Stimulated activated CD4-positive, alpha-beta T cell treated with anti-CD3 and anti-CD28 coated beads, Interleukin-15, amount 100 ng/mL, for 1 hour (primary cell): ENCODE results near the gene DPP6.

Source experiments
- DNase-seq, 2 donors: peaks; one replicate each; pipeline ENCODE4 v3.0.0-alpha.2; 2020; ENCODE audit warnings: low read depth in 1 of 2, low spot score in 1 of 2

DPP6 gene

GRCh38 chr7:154783281-154783909 lies 731.2 kb downstream of the DPP6 start:
- no peak for DNase-seq

DNA sequence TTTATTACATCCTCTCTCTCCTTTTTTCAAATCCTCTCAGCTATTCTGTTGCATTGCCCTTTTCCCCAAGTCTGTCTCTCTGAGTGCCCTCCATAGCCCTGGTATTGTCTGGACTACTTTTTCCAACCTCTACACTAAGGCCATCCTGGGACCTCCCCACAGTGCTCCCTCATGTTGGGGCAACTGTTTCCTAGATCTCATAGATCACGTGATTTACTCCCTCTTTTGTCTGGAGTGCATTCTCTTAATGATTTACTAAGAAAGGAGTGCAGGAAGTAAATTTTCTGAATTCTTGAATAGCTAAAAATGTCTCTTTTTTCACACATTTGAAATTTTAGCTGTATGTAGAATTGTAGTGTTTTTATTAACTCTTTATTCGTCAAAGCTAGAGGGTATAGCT lies 733.7 kb downstream of the DPP6 start:
- DNase-seq, result no peak

GRCh38 chr7:154789404-154789803 lies 737.2 kb downstream of the DPP6 start:
- DNase-seq, result no peak

DNA sequence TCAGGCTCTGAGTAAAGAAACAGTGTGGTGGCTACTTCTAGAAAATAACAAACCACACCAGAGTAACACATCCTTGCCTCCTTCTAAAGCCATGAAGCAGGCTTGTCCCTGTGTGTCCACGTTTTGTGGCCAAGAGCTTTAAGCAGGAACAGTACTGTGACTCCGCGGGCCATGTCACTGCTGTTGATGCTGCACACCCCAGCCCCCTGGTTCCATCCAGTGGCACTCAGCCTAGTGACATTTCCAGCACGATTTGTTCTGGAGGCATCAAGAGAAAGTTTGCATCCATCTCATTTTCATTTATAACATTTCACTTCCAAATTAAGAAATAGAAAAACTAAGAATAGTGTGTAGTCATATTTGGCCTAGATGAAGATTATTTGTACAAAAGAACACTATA lies 739.4 kb downstream of the DPP6 start:
- DNase-seq, result no peak

DNA sequence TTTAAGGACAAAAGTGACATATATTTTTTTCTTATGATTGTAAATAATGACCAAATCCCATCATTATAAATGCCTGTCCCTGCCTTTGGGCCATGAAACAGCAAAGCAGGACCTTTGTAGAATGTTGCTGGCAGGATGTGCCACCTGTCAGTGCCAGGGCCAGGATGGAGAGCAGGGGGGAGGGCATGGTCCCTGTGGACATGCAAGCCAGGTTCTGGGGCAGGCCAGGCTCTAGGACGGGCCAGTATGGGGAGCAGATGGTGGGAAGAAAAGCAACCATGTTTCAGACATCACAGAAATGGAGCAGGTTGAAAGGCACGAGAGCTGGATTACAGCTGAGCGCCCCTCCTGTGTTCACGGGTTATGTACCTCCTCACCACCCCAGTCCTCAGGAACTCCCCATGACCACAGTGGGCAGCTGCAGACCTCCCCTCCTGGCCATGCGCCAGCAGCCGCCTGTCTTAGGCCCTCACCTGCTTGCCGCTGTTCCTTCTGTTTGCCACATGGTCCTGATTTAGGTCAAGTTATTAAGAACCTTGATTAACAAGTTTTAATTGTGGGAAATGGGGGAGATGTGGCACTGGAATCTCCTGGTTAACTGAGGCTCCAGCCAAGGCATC lies 740.3 kb downstream of the DPP6 start:
- DNase-seq, result no peak

- DNase-seq, result no peak
Measured at GRCh38 chr7:154794147-154794780, 742.1 kb downstream of the DPP6 start.

DNA sequence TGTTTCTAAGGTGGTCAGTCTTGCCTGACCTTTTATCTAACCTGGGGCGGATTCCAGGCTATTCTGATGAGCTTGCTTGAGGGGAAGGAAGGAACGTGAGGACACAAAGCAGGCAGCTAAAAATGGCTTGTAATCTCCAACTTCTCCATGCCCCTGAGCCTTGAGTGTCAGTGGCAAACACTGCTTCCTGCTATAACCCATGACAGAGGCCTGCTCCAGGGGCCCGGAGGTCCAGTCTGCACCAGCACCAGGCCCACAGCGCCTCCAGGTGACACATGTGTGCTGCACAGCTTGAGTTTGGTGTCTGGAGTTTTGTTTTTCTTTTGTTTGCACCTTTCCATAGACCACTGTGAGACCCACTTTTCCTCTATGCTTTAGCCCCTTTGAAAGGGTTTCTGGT lies 742.8 kb downstream of the DPP6 start:
- no peak for DNase-seq

DNA sequence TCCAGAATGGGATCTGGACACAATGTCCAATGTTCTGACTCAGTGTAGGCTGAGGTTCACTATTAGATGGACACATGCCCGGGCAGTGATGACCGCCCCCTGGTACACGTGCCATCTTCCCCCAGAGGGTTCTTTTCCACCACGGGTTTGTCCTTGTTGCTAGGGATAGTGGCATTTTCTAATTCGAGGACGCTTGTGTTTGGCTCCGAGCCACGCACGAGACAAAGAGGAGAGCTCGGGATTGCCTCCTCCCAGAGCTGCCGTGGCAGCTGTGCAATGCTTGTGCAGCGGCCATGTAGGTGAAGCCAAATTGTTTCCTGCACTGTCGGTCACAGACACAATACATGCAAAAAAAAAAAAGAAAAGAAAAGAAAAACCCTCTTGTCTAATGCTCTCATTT lies 743.2 kb downstream of the DPP6 start:
- DNase-seq, result no peak

- DNase-seq, result no peak
Measured at GRCh38 chr7:154804449-154804848, 752.3 kb downstream of the DPP6 start.

GRCh38 chr7:154812027-154812426 lies 759.8 kb downstream of the DPP6 start:
- no peak for DNase-seq

DNA sequence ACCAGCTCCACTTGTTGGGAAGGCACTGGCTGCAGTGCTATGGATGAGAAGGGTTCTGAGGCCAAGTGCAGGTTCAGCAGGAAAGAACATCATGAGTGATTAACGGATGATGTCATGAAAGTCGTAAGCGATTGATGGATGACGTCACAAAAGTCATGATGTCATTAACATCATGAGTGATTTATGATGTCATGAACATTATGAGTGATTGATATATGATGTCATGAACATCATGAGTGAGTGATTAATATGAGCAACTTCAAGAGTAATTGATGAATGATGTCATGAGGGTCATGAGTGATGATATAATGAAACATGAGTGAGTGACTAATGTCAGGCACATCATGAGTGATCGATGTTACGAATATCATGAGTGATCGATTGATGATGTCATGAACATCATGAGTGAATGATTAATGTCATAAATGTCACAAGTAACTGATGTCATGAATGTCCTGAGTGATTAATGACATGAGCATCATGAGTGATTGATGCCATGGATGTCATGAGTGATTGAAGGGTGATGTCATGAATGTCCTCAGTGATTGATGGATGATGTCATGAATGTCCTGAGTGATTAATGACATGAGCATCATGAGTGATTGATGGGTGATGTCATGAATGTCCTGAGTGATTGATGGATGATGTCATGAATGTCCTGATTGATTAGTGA lies 765.2 kb downstream of the DPP6 start:
- no peak for DNase-seq

DNA sequence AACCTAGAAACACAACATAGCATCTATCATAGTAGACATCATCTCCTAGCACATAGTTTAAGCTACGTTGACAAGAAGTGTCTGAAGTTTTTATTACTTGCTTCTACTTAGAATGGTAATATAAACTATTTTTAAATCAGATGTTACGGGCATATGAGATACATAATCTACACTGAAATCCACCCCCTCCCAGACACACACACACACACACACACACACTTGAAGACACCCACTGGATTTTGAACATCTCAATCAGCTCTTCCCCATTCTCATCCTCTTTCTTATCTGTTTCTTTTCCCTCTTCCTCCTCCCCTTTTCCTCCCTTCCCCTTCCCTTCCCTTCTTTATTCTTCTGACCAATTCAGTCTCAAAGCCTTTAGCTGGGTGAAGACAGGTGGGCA lies 774.8 kb downstream of the DPP6 start:
- no peak for DNase-seq

- no peak for DNase-seq
Measured at GRCh38 chr7:154832557-154833138, 780.5 kb downstream of the DPP6 start.

DNA sequence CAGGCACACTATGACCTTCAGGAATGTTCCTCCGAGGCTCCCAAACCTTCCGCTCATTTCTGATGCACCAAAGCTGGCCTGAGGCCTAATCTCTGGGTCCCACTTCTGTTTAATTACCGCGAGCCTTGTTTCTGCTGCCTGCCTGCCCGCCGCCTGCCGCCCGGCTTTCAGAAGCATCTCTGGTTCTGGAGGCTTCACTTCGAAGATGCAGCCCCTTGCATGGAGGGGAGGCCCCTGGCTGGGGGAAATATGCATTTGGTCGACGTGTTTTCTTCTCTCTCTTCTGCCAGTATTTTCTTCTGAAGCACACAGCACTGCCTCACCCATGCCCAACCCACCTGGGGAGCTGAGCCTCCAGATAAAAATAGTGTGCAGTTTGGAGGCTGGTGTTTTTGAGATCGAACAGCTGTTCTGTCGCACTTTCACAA lies 783.8 kb downstream of the DPP6 start:
- DNase-seq, result no peak

- DNase-seq, result no peak
Measured at GRCh38 chr7:154837087-154837486, 784.9 kb downstream of the DPP6 start.

DNA sequence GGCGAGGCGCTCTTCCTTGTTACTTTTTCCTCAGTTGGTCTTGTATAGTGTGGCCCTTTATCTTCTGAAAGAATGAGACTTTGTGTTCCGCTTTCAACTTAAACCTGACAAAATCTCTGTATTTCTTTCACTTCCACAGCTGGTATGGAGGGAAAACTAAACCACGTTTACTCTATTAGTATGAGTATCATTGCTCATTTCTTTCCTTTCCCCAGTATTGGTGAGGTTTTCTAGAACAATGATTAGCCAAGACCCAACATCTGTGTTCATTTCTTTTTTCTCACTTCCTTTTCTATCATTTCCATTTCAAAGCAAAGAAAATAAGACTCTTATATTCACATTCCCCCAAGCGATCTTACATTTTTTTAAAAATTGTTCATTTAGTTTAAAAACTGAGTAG lies 785.4 kb downstream of the DPP6 start:
- no peak for DNase-seq

GRCh38 chr7:154840086-154840485 lies 787.9 kb downstream of the DPP6 start:
- no peak for DNase-seq

- DNase-seq, result no peak
Measured at GRCh38 chr7:154841731-154842331, 789.6 kb downstream of the DPP6 start.

DNA sequence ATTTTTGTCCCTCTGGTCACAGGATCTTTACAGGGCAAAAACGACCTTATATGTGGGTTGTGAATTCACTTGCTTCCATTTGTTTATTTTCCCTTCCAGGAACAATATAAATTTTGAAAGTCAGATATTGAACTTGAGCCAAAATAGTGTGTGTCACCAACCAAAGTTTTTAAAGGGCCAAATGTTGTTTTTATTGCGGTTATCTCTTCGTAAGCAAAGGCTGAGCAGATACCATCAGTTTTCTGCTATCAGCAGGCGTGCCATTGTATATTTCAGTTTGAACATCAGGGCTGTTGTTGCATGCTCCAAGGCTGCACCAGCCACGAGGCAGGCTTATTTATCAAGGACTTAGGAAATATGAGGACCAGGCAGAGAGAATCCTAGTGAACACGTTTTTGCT lies 790.4 kb downstream of the DPP6 start:
- DNase-seq, result no peak

GRCh38 chr7:154843670-154844237 lies 791.6 kb downstream of the DPP6 start:
- no peak for DNase-seq

GRCh38 chr7:154844499-154844898 lies 792.3 kb downstream of the DPP6 start:
- DNase-seq, result no peak
